Activated CD4-positive, alpha-beta T cell treated with anti-CD3 and anti-CD28 coated beads, Interleukin-2, amount 10 ng/mL, durations not matched to agents 24 days and 14 days (primary cell): ENCODE results near the gene ZNF664. TPM values are rescaled to one million over a fixed set of nuclear protein-coding genes. Genes with fewer than 3 reads are reported as not detected.

Source experiments
- DNase-seq: peaks from one replicate; pipeline ENCODE4 v3.0.0; 2022
- H3K27ac Mint-ChIP-seq: one replicate; pipeline ENCODE4 v1.8.0; 2022; ENCODE audit warnings: mild to moderate bottlenecking, mixed read lengths
- H3K27me3 Mint-ChIP-seq: one replicate; pipeline ENCODE4 v1.8.0; 2022; ENCODE audit warnings: mixed read lengths
- H3K36me3 Mint-ChIP-seq: one replicate; pipeline ENCODE4 v1.8.0; 2022; ENCODE audit warnings: low read depth, mild to moderate bottlenecking, mixed read lengths
- H3K4me1 Mint-ChIP-seq: one replicate; pipeline ENCODE4 v1.8.0; 2021; ENCODE audit warnings: mixed read lengths
- H3K4me3 Mint-ChIP-seq: one replicate; pipeline ENCODE4 v1.8.0; 2022; ENCODE audit warnings: mild to moderate bottlenecking, moderate library complexity, mixed read lengths
- H3K9me3 Mint-ChIP-seq: one replicate; pipeline ENCODE4 v1.8.0; 2021; ENCODE audit warnings: mixed read lengths
- intact Hi-C: fragments of 100-400 bp; cut with micrococcal nuclease; formaldehyde crosslinking; loops from one replicate; pipeline ENCODE4 v1.15.1; 2023
- total RNA-seq: library from RNA; stranded (reverse); gene quantifications from 2 replicates; pipeline ENCODE4 v1.2.3, GENCODE V29; 2022

The ZNF664 gene
- total RNA-seq, 1 donor from 2014 or later, result 69.3 TPM

GRCh38 chr12:124036171-124036598, 63.2 kb downstream of the ZNF664 start:
- peaks cover 26% of the 10 kb centered on the region for H3K27me3 Mint-ChIP-seq
- H3K27ac Mint-ChIP-seq, result no peak overlapping the region
- H3K4me3 Mint-ChIP-seq, result no peak overlapping the region
- no peaks in the 10 kb centered on the region for H3K36me3 Mint-ChIP-seq
- intact Hi-C loops, result loop anchor here (1.0 to 2.0 kb wide), 3 partner anchors 285 to 863 kb away; no protein-coding TSS in a partner anchor
- H3K4me1 Mint-ChIP-seq, result no peaks in the 10 kb centered on the region
- H3K9me3 Mint-ChIP-seq, result no peaks in the 10 kb centered on the region
- no peak for DNase-seq

- Mint-ChIP-seq H3K9me3 (no peaks in the 10 kb centered on the region), H3K4me1 (no peaks in the 10 kb centered on the region), H3K27me3 (peaks cover 26% of the 10 kb centered on the region), H3K36me3 (no peaks in the 10 kb centered on the region), H3K27ac (no peak overlapping the region), H3K4me3 (no peak overlapping the region)
- DNase-seq, result peak; percentile 77
- intact Hi-C loops, result loop anchor here (1.0 to 2.0 kb wide), 3 partner anchors 285 to 862 kb away; no protein-coding TSS in a partner anchor
Measured at GRCh38 chr12:124036657-124037109, 63.7 kb downstream of the ZNF664 start.

DNA sequence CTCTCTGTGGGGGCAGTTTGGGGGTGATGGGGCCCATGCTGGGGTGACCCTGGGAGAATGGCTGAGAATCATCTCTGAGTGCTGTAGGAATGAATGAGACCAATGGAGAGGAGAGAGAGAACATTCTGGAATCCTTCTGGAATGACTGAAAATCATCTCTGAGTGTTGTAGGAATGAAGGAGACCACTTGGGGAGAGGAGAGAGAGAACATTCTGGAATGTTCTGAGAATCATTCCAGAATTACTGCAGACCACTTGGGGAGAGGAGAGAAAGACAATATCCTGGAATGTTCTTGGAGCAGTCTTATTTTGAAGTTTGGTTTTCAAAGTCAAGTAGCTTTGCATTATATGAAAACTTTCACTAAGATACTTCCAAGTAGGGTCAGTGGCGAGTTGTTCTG, 64.3 kb downstream of the ZNF664 start:
- Mint-ChIP-seq H3K27me3 (peaks cover 26% of the 10 kb centered on the region), H3K9me3 (no peaks in the 10 kb centered on the region), H3K36me3 (no peaks in the 10 kb centered on the region), H3K4me1 (no peaks in the 10 kb centered on the region), H3K27ac (no peak overlapping the region), H3K4me3 (no peak overlapping the region)
- DNase-seq, result no peak
- intact Hi-C loops, result loop anchor here (2.0 kb wide), 1 partner anchor 861 kb away; no protein-coding TSS in a partner anchor

- Mint-ChIP-seq H3K27ac (no peak overlapping the region), H3K27me3 (peaks cover 23% of the 10 kb centered on the region), H3K9me3 (no peaks in the 10 kb centered on the region), H3K4me3 (no peak overlapping the region), H3K4me1 (peaks cover 3% of the 10 kb centered on the region), H3K36me3 (no peaks in the 10 kb centered on the region)
- intact Hi-C loops, result no loop called here
- no peak for DNase-seq
Measured at GRCh38 chr12:124039276-124039675, 66.3 kb downstream of the ZNF664 start.

- no peaks in the 10 kb centered on the region for H3K36me3 Mint-ChIP-seq
- no peak overlapping the region for H3K27ac Mint-ChIP-seq
- peaks cover 3% of the 10 kb centered on the region for H3K4me1 Mint-ChIP-seq
- H3K27me3 Mint-ChIP-seq, result peaks cover 22% of the 10 kb centered on the region
- intact Hi-C loops, result no loop called here
- DNase-seq, result no peak
- no peaks in the 10 kb centered on the region for H3K9me3 Mint-ChIP-seq
- H3K4me3 Mint-ChIP-seq, result no peak overlapping the region
Measured at GRCh38 chr12:124040291-124040690, 67.3 kb downstream of the ZNF664 start.

GRCh38 chr12:124040737-124041136, 67.7 kb downstream of the ZNF664 start:
- Mint-ChIP-seq H3K27ac (no peak overlapping the region), H3K9me3 (no peaks in the 10 kb centered on the region), H3K27me3 (peaks cover 19% of the 10 kb centered on the region), H3K4me3 (no peak overlapping the region), H3K36me3 (no peaks in the 10 kb centered on the region), H3K4me1 (peaks cover 3% of the 10 kb centered on the region)
- intact Hi-C loops, result no loop called here
- DNase-seq, result no peak

GRCh38 chr12:124041907-124042306, 68.9 kb downstream of the ZNF664 start:
- Mint-ChIP-seq H3K27ac (no peak overlapping the region), H3K4me1 (peaks cover 3% of the 10 kb centered on the region), H3K9me3 (peaks cover 10% of the 10 kb centered on the region), H3K27me3 (peaks cover 13% of the 10 kb centered on the region), H3K4me3 (no peak overlapping the region), H3K36me3 (no peaks in the 10 kb centered on the region)
- intact Hi-C loops, result no loop called here
- DNase-seq, result no peak

- DNase-seq, result no peak
- intact Hi-C loops, result no loop called here
- H3K27ac Mint-ChIP-seq, result no peak overlapping the region
- peaks cover 3% of the 10 kb centered on the region for H3K4me1 Mint-ChIP-seq
- H3K4me3 Mint-ChIP-seq, result no peak overlapping the region
- peaks cover 17% of the 10 kb centered on the region for H3K9me3 Mint-ChIP-seq
- peaks cover under 1% of the 10 kb centered on the region for H3K27me3 Mint-ChIP-seq
- no peaks in the 10 kb centered on the region for H3K36me3 Mint-ChIP-seq
Measured at GRCh38 chr12:124044021-124044420, 71.0 kb downstream of the ZNF664 start.

DNA sequence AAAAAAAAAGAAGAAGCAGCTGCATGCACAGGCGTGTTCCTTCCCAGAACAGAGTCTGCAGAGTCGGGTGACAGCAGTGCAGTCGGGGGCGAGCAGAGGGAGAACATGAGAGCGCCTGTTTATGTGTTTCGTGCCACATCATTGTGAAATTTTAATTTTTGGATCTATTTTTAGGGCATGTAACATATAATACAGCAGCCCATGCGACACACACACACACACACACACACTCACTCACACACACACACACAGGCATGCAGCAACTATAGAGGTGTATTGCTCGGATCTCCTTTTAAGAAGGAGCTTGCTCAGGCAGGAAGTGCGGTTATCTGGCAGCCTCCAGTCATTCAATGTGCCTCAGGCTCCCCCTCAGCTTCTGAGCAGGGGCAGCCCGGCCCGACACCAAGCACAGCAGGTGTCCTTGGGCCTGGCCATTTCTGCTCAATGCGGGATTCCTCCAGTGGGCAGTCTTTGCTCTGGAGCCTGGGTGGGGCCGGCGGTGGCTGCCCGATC, 71.8 kb downstream of the ZNF664 start:
- H3K4me1 Mint-ChIP-seq, result peaks cover 3% of the 10 kb centered on the region
- DNase-seq, result peak; percentile 62
- no peaks in the 10 kb centered on the region for H3K27me3 Mint-ChIP-seq
- H3K9me3 Mint-ChIP-seq, result peaks cover 21% of the 10 kb centered on the region
- H3K27ac Mint-ChIP-seq, result no peak overlapping the region
- H3K4me3 Mint-ChIP-seq, result no peak overlapping the region
- H3K36me3 Mint-ChIP-seq, result no peaks in the 10 kb centered on the region
- intact Hi-C loops, result no loop called here

GRCh38 chr12:124045671-124046455, 72.8 kb downstream of the ZNF664 start:
- H3K27me3 Mint-ChIP-seq, result no peaks in the 10 kb centered on the region
- no peak overlapping the region for H3K4me3 Mint-ChIP-seq

GRCh38 chr12:124046456-124046740, 73.4 kb downstream of the ZNF664 start:
- H3K4me3 Mint-ChIP-seq, result no peak overlapping the region
- H3K9me3 Mint-ChIP-seq, result peaks cover 21% of the 10 kb centered on the region
- H3K36me3 Mint-ChIP-seq, result no peaks in the 10 kb centered on the region
- H3K4me1 Mint-ChIP-seq, result peaks cover 3% of the 10 kb centered on the region
- intact Hi-C loops, result no loop called here
- no peak overlapping the region for H3K27ac Mint-ChIP-seq
- no peaks in the 10 kb centered on the region for H3K27me3 Mint-ChIP-seq
- no peak for DNase-seq

More at GRCh38 chr12:124045671-124046455, 72.8 kb downstream of the ZNF664 start:
- Mint-ChIP-seq H3K9me3 (peaks cover 21% of the 10 kb centered on the region), H3K27ac (no peak overlapping the region), H3K36me3 (no peaks in the 10 kb centered on the region), H3K4me1 (peaks cover 3% of the 10 kb centered on the region)
- intact Hi-C loops, result no loop called here
- no peak for DNase-seq

- no peak overlapping the region for H3K4me3 Mint-ChIP-seq
- no peaks in the 10 kb centered on the region for H3K36me3 Mint-ChIP-seq
- peaks cover 21% of the 10 kb centered on the region for H3K9me3 Mint-ChIP-seq
- no peak for DNase-seq
- no peak overlapping the region for H3K27ac Mint-ChIP-seq
- peaks cover 3% of the 10 kb centered on the region for H3K4me1 Mint-ChIP-seq
- no peaks in the 10 kb centered on the region for H3K27me3 Mint-ChIP-seq
- intact Hi-C loops, result no loop called here
Measured at GRCh38 chr12:124047045-124047566, 74.1 kb downstream of the ZNF664 start.

DNA sequence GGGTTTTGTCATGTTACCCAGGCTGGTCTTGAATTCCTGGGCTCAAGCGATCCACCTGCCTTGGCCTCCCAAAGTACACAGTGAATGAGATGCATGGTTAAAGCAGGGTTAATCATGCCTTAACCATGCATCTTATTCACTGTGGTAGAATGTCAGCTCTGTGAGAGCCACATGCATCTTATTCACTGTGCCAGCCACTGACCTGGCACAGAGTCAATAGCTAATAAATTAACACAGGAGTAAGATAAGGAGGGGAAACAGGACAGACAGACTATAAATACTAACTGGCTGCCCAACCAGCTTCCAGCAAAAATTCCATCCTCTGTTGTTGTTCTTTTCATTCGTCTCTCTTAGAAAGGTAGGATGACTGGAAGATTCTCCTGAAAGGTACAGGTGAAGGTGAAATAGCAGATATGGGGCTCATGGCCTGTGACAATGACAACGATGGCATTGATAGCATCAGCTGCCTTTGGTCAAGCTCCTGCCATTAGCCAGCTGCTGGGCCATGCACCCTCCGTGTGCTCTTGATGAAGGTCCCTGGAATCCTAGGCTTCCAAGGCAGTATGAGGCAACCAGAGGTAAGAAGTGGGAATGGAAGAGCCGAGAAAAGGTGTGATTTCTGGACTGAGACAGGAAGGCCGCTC, 76.6 kb downstream of the ZNF664 start:
- DNase-seq, result no peak
- Mint-ChIP-seq H3K27me3 (no peaks in the 10 kb centered on the region), H3K36me3 (no peaks in the 10 kb centered on the region), H3K9me3 (peaks cover 21% of the 10 kb centered on the region), H3K4me1 (no peaks in the 10 kb centered on the region), H3K27ac (no peak overlapping the region), H3K4me3 (no peak overlapping the region)
- intact Hi-C loops, result no loop called here

GRCh38 chr12:124053851-124054250, 80.8 kb downstream of the ZNF664 start:
- no peak overlapping the region for H3K4me3 Mint-ChIP-seq
- DNase-seq, result no peak
- no peak overlapping the region for H3K27ac Mint-ChIP-seq
- peaks cover 2% of the 10 kb centered on the region for H3K27me3 Mint-ChIP-seq
- H3K4me1 Mint-ChIP-seq, result no peaks in the 10 kb centered on the region
- H3K9me3 Mint-ChIP-seq, result peaks cover 4% of the 10 kb centered on the region
- no peaks in the 10 kb centered on the region for H3K36me3 Mint-ChIP-seq
- intact Hi-C loops, result no loop called here
